ENCODE measurements around the gene MYO5A.

DNA sequence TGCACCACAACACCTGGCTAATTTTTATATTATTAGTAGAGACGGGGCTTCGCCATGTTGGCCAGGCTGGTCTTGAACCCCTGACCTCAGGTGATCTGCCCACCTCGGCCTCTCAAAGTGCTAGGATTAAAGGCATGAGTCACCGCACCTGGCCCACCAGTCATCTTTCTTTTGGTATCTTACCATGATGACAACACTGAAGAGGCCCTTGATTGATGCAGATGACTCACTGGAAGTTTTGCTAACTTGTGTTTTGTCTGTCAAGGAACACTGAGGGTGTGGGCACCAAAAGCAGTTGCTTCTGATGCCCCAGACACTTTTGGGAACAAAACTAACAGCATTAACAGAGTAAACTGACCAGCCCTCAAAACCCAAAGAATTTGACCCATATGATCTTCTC, 88.3 kb downstream of the MYO5A start:
- TF ChIP-seq, protein P1, sequence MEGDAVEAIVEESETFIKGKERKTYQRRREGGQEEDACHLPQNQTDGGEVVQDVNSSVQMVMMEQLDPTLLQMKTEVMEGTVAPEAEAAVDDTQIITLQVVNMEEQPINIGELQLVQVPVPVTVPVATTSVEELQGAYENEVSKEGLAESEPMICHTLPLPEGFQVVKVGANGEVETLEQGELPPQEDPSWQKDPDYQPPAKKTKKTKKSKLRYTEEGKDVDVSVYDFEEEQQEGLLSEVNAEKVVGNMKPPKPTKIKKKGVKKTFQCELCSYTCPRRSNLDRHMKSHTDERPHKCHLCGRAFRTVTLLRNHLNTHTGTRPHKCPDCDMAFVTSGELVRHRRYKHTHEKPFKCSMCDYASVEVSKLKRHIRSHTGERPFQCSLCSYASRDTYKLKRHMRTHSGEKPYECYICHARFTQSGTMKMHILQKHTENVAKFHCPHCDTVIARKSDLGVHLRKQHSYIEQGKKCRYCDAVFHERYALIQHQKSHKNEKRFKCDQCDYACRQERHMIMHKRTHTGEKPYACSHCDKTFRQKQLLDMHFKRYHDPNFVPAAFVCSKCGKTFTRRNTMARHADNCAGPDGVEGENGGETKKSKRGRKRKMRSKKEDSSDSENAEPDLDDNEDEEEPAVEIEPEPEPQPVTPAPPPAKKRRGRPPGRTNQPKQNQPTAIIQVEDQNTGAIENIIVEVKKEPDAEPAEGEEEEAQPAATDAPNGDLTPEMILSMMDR (IDR thresholded peaks at IDR 0.05; ENCODE audit: low read depth, low read length): no peak
- TF ChIP-seq, protein P2, sequence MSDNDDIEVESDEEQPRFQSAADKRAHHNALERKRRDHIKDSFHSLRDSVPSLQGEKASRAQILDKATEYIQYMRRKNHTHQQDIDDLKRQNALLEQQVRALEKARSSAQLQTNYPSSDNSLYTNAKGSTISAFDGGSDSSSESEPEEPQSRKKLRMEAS (IDR thresholded peaks at IDR 0.05; ENCODE audit: low read depth, low read length): no peak
- TF ChIP-seq POLR2A (IDR thresholded peaks at IDR 0.05; ENCODE audit: extremely low read depth, insufficient read length) (no peak), MYC (IDR thresholded peaks at IDR 0.05; ENCODE audit: low read depth, low read length) (no peak)

Measured in NB4 (cell line).